Measurements from ENCODE around the gene FOXO3. TPM values are rescaled to one million over a fixed set of nuclear protein-coding genes. Genes with fewer than 3 reads are reported as not detected.

FOXO3 gene
- total RNA-seq, 4 donors from 2014 or later: 146 to 200 (median 166) TPM

GRCh38 chr6:108714766-108715414, 154.2 kb downstream of the FOXO3 start:
- WGBS, 2 donors: 66 to 79% methylated on average over 9 of the region's 9 CpGs
- TF ChIP-seq POLR2A (IDR thresholded peaks at IDR 0.05) (no peak), EP300 (IDR thresholded peaks at IDR 0.05) (no peak), CTCF (IDR thresholded peaks at IDR 0.05) (no peak)
- Histone ChIP-seq H3K4me3 (no peak overlapping the region), H3K36me3 (no peaks in the 10 kb centered on the region), H3K27ac (no peak overlapping the region), H3K4me1 (peaks cover 0 to 14% (median 4%) of the 10 kb centered on the region in 4 donors), H3K27me3 (no peaks in the 10 kb centered on the region), H3K9me3 (no peaks in the 10 kb centered on the region)
- no peak for DNase-seq (ENCODE audit: low spot score in 2 of 2)

- WGBS, 2 donors: 92 to 94% methylated on average over 5 of the region's 5 CpGs
- no peak for DNase-seq (ENCODE audit: low spot score in 2 of 2)
These were observed 155.1 kb downstream of the FOXO3 start for GRCh38 chr6:108715832-108716231.

GRCh38 chr6:108716801-108717791, 156.4 kb downstream of the FOXO3 start:
- Histone ChIP-seq H3K27ac (no peak overlapping the region), H3K4me1 (peaks cover 0 to 21% (median 4%) of the 10 kb centered on the region in 4 donors), H3K36me3 (no peaks in the 10 kb centered on the region), H3K27me3 (no peaks in the 10 kb centered on the region), H3K9me3 (no peaks in the 10 kb centered on the region), H3K4me3 (no peak overlapping the region)
- 91 to 94% methylated on average over 32 to 39 of the region's 39 CpGs for WGBS, 2 donors
- no peak for DNase-seq (ENCODE audit: low spot score in 2 of 2)
- TF ChIP-seq CTCF (IDR thresholded peaks at IDR 0.05) (no peak), EP300 (IDR thresholded peaks at IDR 0.05) (no peak)

More at GRCh38 chr6:108715832-108716231, 155.1 kb downstream of the FOXO3 start:
- Histone ChIP-seq H3K36me3 (no peaks in the 10 kb centered on the region), H3K27ac (no peak overlapping the region), H3K27me3 (no peaks in the 10 kb centered on the region), H3K4me1 (peaks cover 0 to 15% (median 4%) of the 10 kb centered on the region in 4 donors), H3K4me3 (no peak overlapping the region), H3K9me3 (no peaks in the 10 kb centered on the region)
- TF ChIP-seq CTCF (IDR thresholded peaks at IDR 0.05) (no peak), EP300 (IDR thresholded peaks at IDR 0.05) (no peak), POLR2A (IDR thresholded peaks at IDR 0.05) (no peak)

- H3K4me3 ChIP-seq: no peak overlapping the region
- H3K36me3 ChIP-seq: peaks cover 0 to 9% (median 0%) of the 10 kb centered on the region in 3 donors
- H3K9me3 ChIP-seq: peaks cover 0 to 11% (median 2%) of the 10 kb centered on the region in 4 donors
- no peak for DNase-seq (ENCODE audit: low spot score in 2 of 2)
- TF ChIP-seq CTCF (IDR thresholded peaks at IDR 0.05) (no peak), POLR2A (IDR thresholded peaks at IDR 0.05) (no peak), EP300 (IDR thresholded peaks at IDR 0.05) (no peak)
- no peak overlapping the region for H3K27ac ChIP-seq
- H3K27me3 ChIP-seq: no peaks in the 10 kb centered on the region
- H3K4me1 ChIP-seq: peaks cover 0 to 11% (median under 1%) of the 10 kb centered on the region in 4 donors
- WGBS, 2 donors: 79 to 87% methylated on average over 2 to 3 of the region's 3 CpGs
These were observed 158.8 kb downstream of the FOXO3 start for GRCh38 chr6:108719477-108719876.
